GM15510 (cell line): ENCODE results near the gene RNF217.

Experiments used
- POLR2A ChIP-seq: IDR thresholded peaks from 3 replicates; pipeline ENCODE4 v1.6.1; 2011; ENCODE audit warnings: borderline replicate concordance; ENCODE audit not compliant: insufficient read length; ENCODE audit errors: extremely low read depth

The RNF217 gene

DNA sequence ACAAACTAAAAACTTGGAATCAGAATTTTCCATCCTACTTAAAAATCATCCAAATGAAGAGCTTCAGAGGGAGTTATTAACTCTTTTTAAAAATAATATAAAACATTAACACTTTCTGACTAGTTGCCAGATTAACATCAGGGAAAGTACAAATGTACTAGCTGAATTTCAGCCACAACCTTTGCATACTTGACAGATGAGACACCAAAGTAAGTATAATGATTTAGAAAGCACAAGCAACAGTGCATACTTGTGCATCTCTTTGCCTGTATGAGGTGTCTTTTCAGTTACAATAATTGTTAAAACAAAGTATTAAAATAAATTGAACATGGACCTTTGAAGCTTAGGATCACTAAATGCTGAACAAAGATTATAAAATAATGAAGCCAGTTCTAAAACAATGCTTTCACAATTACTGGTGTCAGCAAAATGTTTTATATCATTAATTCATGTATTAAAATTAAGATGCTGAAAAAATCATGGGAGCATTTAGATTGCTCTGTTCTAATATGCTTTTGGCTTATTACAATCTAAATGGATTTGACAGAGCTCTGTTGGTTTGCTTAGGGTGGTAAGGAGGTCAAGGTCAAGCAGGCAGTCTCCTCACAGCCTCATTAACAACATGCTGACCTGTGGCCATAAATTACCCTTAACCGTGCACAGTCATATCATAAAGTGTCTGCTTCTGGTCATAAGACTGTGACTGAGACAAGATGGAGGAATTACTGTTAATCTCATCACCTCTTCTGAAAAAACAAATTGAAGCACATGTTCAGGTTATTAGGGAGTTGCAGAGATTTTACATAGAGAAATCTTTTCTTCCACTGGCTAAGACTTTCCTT is 15.1 kb downstream of the RNF217 start:
- no peak for TF ChIP-seq POLR2A

- TF ChIP-seq POLR2A, result no peak
These were observed 16.4 kb downstream of the RNF217 start for GRCh38 chr6:124978451-124979293.

DNA sequence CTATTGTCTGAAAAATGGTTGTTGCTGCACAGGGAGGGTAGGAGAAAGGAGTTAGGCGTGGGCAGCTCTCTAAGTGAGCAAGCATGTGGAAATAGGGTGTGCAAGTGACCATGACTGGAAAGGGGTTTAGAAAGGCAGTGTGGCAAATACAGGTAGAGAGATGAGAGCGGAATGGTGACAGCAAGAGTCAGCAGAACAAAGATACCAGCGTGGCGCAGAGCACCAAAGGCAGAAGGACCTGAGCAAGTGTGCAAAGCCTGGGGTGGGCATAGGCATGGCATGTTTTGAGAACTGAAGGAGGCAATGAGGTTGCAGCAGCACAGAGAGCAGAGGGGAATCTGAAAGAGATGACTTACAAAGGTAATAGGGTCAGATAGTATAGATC is 17.0 kb downstream of the RNF217 start:
- TF ChIP-seq POLR2A, result no peak

DNA sequence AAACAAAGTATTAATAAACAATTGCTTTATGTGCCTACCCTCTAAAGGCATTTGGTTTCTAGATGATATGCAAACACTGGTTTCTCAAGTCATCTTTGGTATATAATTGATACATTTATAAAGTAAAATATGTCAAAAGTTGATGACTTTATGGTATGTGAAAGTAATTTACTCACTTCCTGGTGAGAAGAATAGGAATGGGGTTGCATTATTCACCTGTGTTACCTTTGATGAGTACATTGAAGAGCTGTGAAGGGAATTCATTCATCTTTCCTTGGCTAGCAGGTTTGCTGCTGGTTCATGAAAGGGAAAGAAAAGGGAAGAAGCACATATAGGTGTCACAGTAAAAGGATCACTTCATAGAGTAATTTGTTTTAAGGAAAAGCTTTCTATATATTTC is 20.4 kb downstream of the RNF217 start:
- no peak for TF ChIP-seq POLR2A

DNA sequence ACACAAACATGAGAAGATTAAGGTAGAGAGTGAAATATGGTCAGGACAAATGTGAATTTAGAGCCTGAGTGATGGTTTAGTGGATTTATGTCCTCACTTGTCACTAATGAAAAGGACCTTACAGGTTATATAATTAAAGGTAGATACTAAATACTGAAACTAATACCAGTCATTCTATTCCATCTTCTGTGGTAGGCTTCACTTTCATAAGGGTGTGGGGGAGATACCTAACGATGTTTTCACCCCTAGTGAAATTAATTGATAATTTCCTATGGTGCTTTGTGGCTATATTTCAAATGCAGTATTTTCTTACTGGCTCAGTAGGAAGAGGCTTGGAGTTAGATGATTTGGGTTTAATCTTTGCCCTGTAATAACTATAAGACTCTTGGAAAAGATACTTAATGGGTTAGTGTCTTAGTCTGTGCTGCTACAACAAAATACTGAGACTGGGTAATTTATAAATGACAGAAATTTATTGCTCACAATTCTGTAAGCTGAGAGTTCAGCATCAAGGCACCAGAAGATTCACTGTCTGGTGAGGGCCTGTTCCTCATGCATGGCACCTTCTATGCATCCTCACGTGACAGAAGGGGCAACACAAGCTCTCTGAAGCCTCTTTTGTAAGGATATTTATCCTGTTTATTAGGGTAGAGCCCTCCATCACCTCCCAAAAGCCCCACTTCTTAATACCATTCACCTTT is 21.3 kb downstream of the RNF217 start:
- no peak for TF ChIP-seq POLR2A

DNA sequence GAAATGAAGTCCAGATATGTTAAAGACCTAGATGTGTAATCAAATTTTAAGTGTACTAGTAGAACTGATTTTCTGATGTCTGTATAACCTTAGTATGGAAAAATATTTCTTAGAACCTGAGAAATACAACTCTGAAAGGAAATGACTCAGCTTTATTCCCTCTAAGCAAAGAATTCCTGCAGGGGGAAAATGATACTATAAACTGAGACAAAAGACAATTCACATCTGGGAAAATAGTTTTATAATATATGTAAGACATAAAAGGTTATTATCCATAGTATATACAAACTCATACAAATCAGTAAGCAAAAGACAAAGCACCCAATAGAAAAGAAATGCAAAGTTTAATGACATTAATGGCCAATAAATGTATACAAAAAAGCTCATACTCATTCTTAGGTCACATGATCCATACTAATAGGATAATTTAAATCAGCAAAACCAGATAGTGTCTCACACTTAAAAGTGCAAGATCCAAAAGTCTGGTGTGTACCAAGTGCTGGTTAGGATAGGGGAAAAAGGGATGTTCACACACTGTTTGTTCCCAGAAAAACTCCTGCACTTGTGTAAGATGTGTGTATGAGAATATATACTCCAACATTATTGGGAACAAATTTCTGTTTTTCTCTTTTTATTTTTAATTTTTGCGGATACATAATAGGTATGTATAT is 22.6 kb downstream of the RNF217 start:
- no peak for TF ChIP-seq POLR2A

DNA sequence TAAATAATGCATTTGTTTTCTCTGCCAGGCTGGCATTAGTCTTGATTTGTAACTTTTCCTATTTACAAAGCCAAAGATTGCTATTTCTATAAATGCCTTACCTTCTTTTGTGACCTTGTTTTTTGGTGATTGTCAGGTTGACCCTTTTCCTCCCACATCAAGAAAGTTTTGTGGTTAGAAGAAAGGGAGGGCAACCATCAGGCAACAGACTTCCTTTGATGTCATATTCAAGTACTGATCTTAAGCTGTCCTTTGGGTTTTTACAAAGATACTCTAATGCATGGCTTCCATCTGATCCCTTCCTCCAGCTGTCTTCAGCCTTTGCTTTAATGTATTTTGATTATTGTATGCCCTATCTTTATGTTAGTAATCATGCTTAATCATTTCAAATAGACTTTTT is 23.9 kb downstream of the RNF217 start:
- no peak for TF ChIP-seq POLR2A

GRCh38 chr6:124987291-124987690 is 25.1 kb downstream of the RNF217 start:
- no peak for TF ChIP-seq POLR2A

DNA sequence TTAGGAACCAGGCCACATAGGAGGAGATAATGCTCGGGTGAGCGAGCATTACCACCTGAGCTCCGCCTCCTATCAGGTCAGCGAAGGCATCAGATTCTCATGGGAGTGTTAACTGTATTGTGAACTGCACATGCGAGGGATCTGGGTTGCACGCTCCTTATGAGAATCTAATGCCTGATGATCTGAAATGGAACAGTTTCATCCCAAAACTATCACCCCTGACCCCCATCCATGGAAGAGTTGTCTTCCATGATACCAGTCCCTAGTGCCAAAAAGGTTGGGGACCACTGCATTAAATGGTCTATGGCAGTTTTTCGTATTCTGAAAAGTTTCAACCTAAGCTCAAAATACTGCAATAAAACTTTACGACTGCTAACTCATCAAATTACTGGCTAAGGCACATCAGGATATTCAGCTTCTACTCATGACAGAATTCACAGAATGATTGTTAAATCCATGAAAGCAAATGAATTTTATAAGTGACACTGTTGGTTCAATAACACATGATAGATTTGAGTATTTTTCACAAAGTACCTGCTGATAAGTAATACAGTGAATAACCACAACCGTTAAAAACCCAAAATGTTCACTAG is 25.9 kb downstream of the RNF217 start:
- no peak for TF ChIP-seq POLR2A

- no peak for TF ChIP-seq POLR2A
These were observed 27.1 kb downstream of the RNF217 start for GRCh38 chr6:124989136-124989983.

GRCh38 chr6:124990988-124991387 is 28.8 kb downstream of the RNF217 start:
- no peak for TF ChIP-seq POLR2A

GRCh38 chr6:124991764-124992295 is 29.6 kb downstream of the RNF217 start:
- no peak for TF ChIP-seq POLR2A

DNA sequence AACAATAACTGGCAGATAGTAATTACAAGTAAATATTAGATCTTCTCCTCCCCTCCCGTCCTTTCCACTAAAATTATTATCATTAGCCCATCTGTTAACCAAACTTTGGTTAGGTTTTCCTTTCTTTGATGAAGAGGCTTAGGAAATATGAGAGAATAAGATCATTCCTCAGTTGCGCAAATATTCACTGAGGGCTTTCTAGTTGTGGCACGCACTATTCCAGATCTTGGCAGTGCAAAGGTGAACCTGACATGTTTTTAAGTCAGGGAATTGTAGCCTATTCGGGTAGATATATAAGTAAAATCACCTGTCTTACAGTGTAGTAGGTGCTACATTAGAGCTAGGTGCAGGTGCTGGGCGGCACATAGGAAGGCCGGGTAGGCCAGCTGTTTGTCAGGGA is 31.1 kb downstream of the RNF217 start:
- TF ChIP-seq POLR2A, result no peak

DNA sequence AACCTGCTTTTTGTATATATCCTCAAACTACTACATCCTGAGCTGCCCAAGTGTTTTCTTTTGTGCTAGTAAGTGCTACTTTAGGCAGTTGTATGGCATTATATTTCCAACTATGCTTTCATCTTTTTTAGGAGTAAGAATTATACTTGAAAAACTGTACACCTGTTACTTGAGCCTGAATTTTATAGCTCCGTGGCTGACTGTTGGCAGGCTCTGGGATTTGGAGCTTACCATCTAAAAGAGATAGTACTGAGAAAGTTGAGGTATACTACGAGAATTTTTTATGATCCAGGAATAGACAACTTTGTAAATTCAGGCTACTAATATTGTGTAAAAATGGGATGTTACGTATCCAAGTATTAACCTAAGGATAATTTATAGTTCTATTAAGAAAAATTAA is 32.4 kb downstream of the RNF217 start:
- no peak for TF ChIP-seq POLR2A

DNA sequence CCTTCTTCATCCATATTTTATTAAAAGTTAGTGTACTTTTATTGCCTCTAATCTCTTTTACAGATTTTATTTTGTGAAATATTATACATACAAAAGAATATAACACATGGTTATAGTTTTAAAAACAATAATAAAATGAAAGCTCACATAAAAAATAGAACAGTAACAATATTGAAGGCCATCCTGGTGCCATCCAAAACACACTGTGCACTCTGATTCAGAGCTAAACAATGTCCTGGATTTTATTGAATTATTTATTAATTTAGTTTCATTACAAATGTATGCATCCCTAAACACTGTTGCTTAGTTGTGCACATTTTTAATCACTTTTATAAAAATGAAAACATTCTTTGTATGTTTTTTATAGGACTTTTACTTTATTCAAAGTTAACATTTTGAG is 32.9 kb downstream of the RNF217 start:
- TF ChIP-seq POLR2A, result no peak
